Central memory CD8-positive, alpha-beta T cell (primary cell): Measurements from ENCODE around the gene KCNJ8.

Experiments
- ATAC-seq: fragments of 150-1000 bp; cut with Tn5 transposase; replicated peaks from 2 replicates; pipeline ENCODE4 v1.10.0; 2022; ENCODE audit warnings: mild to moderate bottlenecking, moderate FRiP score, moderate number of reproducible peaks; ENCODE audit not compliant: poor library complexity, severe bottlenecking; ENCODE audit errors: extremely low read depth
- DNase-seq, 2 donors: peaks; one replicate each; pipeline ENCODE4 v3.0.0; 2021; ENCODE audit warnings: low spot score in 2 of 2
- H3K27ac Mint-ChIP-seq: one replicate; pipeline ENCODE4 v1.8.0; 2022; ENCODE audit warnings: low read depth, mild to moderate bottlenecking, moderate library complexity, mixed read lengths
- H3K27me3 Mint-ChIP-seq: one replicate; pipeline ENCODE4 v1.8.0; 2022; ENCODE audit warnings: mixed read lengths
- H3K36me3 Mint-ChIP-seq: one replicate; pipeline ENCODE4 v1.8.0; 2022; ENCODE audit warnings: mild to moderate bottlenecking, moderate library complexity, mixed read lengths; ENCODE audit not compliant: insufficient read depth
- H3K4me1 Mint-ChIP-seq: one replicate; pipeline ENCODE4 v1.8.0; 2022; ENCODE audit warnings: mixed read lengths
- H3K4me3 Mint-ChIP-seq: one replicate; pipeline ENCODE4 v1.8.0; 2022; ENCODE audit warnings: mild to moderate bottlenecking, moderate library complexity, mixed read lengths
- H3K9me3 Mint-ChIP-seq: one replicate; pipeline ENCODE4 v1.8.0; 2022; ENCODE audit warnings: mixed read lengths

Gene KCNJ8

DNA sequence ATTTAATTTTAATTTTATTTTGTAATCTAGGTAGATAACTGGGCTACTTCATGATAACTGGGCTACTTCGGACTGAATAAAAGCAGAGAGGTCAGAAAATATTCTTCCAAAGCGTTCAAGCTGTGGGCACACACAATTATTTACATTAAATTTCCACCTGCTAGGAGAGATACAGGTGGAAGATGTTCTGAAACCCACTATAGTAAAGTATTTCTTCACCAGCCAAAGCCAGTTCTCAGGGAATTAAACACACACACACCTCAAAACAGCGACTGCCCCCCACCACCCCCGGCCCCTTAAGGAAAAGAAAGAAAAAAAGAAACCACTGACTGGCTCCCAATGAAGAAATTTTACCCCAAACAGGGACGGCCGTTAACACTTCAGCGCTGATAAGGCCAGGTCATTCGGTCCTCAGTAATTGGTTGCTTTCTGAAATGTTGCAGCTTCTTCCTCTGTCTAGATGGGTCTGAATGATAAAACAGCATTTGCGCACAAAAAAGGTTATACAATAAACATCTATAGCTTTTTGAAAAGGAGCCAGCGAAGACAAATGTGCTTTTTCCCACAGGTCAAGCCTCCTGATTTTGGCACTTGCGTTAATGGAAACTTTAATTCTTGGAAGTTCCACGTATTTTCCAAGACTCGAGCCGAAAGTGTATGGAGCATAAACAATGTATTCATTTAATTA, 771 bp upstream of the KCNJ8 start:
- no peaks in the 10 kb centered on the region for H3K9me3 Mint-ChIP-seq
- no peak for ATAC-seq
- no peak for DNase-seq
- peaks cover 70% of the 10 kb centered on the region for H3K27me3 Mint-ChIP-seq
- no peak overlapping the region for H3K27ac Mint-ChIP-seq
- H3K4me1 Mint-ChIP-seq = no peaks in the 10 kb centered on the region
- H3K4me3 Mint-ChIP-seq = no peak overlapping the region
- no peaks in the 10 kb centered on the region for H3K36me3 Mint-ChIP-seq

DNA sequence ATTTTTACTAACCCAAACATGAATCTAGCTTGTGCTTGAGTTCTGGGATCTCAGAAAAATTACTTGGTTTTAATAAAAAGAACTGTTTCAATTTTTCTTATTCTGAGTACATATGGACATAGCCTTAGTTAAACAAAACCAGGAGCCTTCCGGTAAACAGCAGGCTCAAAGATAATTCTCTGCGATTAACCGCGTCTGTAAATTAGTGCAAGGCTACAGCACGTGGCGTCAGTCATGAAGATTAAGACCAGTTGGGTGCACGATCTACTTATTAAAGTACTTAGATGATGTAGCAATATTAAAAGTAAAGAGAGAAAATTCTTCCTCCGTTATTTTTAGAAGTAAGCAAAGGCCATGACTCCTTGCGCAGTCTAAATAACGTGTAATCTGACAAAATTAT, 700 bp downstream of the KCNJ8 start:
- no peaks in the 10 kb centered on the region for H3K4me1 Mint-ChIP-seq
- DNase-seq = no peak
- no peak overlapping the region for H3K4me3 Mint-ChIP-seq
- H3K36me3 Mint-ChIP-seq = no peaks in the 10 kb centered on the region
- H3K9me3 Mint-ChIP-seq = no peaks in the 10 kb centered on the region
- peaks cover 70% of the 10 kb centered on the region for H3K27me3 Mint-ChIP-seq
- no peak overlapping the region for H3K27ac Mint-ChIP-seq
- ATAC-seq = no peak

DNA sequence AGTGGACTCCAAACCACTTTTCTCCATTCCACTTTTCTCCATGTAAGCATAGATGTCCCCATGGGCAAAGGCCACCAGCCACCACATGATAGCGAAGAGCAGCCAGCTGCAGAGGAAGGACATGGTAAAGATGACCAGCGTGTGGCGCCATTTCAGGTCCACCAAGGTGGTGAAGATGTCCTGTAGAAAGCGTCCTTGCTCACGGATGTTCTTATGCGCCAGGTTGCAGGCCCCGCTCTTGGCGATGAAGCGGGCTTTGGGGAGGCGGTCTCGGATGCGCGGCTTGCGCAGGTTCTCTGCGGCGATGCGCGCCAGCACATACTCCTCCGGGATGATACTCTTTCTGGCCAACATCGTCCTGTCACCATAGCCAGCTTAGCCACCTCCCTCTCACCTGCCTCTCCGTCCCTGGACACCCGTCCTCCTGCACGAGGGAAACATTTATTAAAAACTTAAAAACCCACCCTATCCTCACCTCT, 1.2 kb downstream of the KCNJ8 start:
- H3K36me3 Mint-ChIP-seq = no peaks in the 10 kb centered on the region
- H3K4me1 Mint-ChIP-seq = no peaks in the 10 kb centered on the region
- ATAC-seq (no peak), DNase-seq (no peak)
- H3K4me3 Mint-ChIP-seq = no peak overlapping the region
- no peak overlapping the region for H3K27ac Mint-ChIP-seq
- peaks cover 68% of the 10 kb centered on the region for H3K27me3 Mint-ChIP-seq
- H3K9me3 Mint-ChIP-seq = no peaks in the 10 kb centered on the region

DNA sequence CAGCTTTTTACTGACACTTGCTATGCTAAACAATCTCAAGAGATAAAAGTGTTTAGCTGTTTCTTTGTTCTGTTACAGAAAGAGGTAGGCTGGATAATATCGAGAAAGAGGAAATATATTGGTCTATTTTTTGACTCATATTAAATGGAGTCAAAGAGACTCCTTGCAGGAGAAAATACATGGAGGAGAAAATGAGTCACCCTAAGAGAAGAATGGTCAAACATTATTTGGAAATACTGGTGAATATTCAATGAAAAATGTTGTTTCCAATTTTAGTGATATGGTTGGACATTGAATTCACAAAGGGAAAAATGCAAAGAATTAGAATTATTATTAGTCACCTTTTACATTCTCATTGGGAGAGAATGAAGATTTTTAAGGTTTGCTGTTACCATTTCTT, 3.2 kb downstream of the KCNJ8 start:
- ATAC-seq = no peak
- Mint-ChIP-seq H3K4me1 (no peaks in the 10 kb centered on the region), H3K36me3 (no peaks in the 10 kb centered on the region), H3K4me3 (no peak overlapping the region), H3K27me3 (peaks cover 49% of the 10 kb centered on the region), H3K27ac (no peak overlapping the region), H3K9me3 (no peaks in the 10 kb centered on the region)
- no peak for DNase-seq

DNA sequence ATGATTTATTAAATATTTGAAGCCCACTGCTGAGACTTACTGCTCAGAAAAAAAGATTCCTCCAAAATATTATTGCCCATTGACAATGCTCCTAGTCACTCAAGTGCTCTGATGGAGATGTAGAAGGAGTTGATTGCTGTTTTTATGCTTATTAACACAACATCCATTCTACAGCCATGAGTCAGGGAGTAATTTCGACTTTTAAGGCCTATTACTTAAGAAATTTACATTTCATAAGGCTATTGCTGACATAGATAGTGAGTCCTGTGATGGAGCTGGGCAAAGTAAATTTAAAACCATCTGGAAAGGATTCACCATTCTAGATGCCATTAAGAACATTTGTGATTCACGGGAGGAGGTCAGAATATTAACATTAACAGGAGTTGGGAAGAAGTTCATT, 5.2 kb downstream of the KCNJ8 start:
- H3K27ac Mint-ChIP-seq = no peak overlapping the region
- ATAC-seq = no peak
- H3K27me3 Mint-ChIP-seq = peaks cover 32% of the 10 kb centered on the region
- no peaks in the 10 kb centered on the region for H3K9me3 Mint-ChIP-seq
- no peak overlapping the region for H3K4me3 Mint-ChIP-seq
- H3K4me1 Mint-ChIP-seq = no peaks in the 10 kb centered on the region
- no peak for DNase-seq
- no peaks in the 10 kb centered on the region for H3K36me3 Mint-ChIP-seq

DNA sequence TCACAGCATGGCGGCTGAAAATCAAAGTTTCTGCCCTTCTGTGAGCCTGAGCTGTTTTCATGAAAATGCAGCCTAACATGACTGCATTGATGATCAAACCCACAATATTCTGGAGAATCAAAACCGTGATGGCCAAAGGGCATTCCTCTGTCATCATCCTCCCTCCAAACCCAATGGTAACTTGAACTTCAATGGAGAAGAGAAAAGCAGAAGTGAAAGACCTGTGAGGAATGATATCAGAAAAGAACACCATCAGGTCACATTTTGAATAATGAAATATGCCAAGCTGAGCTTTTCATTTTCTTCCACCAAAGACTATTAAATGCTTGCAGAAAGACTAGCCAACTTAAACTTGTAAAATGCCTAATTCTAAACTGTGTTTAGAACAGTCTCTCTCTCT, 8.1 kb downstream of the KCNJ8 start:
- peaks cover 7% of the 10 kb centered on the region for H3K27me3 Mint-ChIP-seq
- no peak for ATAC-seq
- H3K4me3 Mint-ChIP-seq = no peak overlapping the region

DNA sequence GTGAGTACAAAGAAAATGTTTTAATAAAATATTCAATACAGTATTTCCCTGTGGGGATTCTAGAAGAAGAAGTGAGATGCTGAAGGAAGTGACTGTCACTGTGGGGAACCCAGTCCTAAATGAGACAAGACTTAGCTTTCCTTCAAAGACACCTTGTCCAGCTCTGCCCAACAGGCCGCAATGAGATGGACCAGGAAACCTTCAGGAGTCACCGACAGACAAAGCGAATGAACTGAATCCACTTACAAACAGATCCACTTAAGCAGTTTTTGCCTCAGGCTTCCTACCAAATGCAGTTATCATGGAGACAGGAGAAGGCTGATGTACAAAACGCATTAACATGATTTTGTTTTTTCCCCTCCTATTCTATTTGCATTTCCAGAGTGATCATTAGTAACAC, 9.6 kb downstream of the KCNJ8 start:
- no peaks in the 10 kb centered on the region for H3K36me3 Mint-ChIP-seq
- H3K27me3 Mint-ChIP-seq = no peaks in the 10 kb centered on the region
- no peaks in the 10 kb centered on the region for H3K4me1 Mint-ChIP-seq
- no peak overlapping the region for H3K4me3 Mint-ChIP-seq
- H3K27ac Mint-ChIP-seq = no peak overlapping the region
- no peaks in the 10 kb centered on the region for H3K9me3 Mint-ChIP-seq
- no peak for DNase-seq
- ATAC-seq = no peak

More for the DNA sequence above, 8.1 kb downstream of the KCNJ8 start:
- no peaks in the 10 kb centered on the region for H3K9me3 Mint-ChIP-seq
- DNase-seq = no peak
- no peak overlapping the region for H3K27ac Mint-ChIP-seq
- no peaks in the 10 kb centered on the region for H3K4me1 Mint-ChIP-seq
- no peaks in the 10 kb centered on the region for H3K36me3 Mint-ChIP-seq

DNA sequence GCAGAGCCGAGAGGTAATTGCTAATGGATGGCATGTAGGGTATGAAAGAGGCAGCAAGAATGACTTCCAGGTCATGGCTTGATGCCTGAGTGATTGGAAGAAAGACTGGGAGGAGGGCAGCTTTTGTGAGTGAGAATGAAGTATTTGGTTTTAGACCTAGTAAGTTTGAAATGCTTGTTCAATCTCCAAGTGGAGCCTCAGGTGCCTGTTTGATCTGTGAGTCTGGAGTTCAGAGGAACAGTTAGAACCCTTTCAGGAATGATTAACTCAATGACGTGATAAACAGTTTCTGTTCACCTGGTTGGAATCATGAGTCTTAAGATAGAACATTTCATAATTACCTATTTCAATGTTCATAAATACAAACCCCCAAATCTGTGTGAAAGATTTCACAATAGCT, 10.4 kb downstream of the KCNJ8 start:
- no peak for ATAC-seq
- DNase-seq = no peak
- Mint-ChIP-seq H3K9me3 (no peaks in the 10 kb centered on the region), H3K27ac (no peak overlapping the region), H3K27me3 (no peaks in the 10 kb centered on the region), H3K4me3 (no peak overlapping the region), H3K4me1 (no peaks in the 10 kb centered on the region), H3K36me3 (no peaks in the 10 kb centered on the region)

DNA sequence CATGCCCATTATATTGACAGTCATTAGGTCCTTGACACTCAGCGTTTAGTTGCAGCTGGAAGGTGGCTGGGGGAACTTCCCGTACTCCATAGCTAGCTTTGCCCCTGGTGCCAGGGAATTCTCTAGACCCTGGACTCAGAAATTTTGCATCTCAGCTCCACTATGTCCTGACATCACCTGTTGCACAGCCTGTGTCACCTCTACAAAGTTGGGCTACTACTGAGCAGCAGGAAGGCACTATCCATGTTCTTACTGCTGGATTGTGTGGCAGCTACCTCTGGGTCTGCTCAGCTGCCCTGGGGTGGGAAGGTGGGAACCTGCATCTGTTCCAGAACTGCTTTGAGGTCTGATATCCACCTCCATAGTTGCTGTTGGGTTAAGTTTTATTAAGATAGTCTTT, 11.0 kb downstream of the KCNJ8 start:
- DNase-seq = no peak
- Mint-ChIP-seq H3K27ac (no peak overlapping the region), H3K27me3 (no peaks in the 10 kb centered on the region), H3K36me3 (no peaks in the 10 kb centered on the region), H3K9me3 (no peaks in the 10 kb centered on the region), H3K4me1 (no peaks in the 10 kb centered on the region), H3K4me3 (no peak overlapping the region)
- no peak for ATAC-seq

DNA sequence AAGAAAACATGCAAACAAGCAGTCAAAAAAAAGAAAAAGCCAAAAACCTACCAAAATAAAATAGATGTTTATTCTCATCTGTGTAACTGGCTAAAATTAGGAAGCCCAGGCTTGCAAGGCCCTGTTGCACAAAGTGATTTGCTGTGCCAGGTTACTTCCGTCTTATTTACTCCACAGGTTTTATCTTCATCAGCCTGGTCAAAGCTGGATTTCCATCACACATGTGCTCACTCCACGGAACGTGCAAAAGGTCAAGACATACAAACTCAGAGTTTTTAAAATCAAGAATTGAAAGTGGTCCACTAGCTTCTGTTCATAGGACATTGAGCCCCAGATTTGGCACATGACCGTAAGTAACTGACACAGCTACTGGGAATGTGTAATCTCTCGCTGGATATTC, 14.8 kb downstream of the KCNJ8 start:
- no peak overlapping the region for H3K4me3 Mint-ChIP-seq
- H3K27me3 Mint-ChIP-seq = peaks cover 10% of the 10 kb centered on the region
- peaks cover 2% of the 10 kb centered on the region for H3K36me3 Mint-ChIP-seq
- H3K4me1 Mint-ChIP-seq = no peaks in the 10 kb centered on the region
- ATAC-seq (no peak), DNase-seq (no peak)
- H3K9me3 Mint-ChIP-seq = no peaks in the 10 kb centered on the region
- no peak overlapping the region for H3K27ac Mint-ChIP-seq

DNA sequence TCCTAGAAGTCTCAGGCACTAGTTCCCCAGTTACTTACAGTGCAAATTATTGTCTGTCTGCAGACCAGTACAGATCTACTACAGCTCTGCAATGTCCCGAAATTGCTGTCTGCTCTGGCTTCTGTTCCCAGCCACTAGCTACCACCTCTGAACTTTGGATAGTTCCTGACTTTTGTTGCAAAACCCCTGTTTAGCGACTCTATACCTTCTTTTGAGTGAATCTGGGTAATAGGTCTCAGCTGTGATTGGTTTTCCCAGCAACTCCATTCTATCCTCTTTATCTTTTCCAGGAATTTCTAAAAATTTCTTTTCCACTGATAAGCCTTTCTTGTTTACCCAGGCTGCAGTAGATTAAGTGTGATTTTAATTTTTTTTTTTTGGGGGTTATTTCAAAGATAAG, 16.8 kb downstream of the KCNJ8 start:
- no peak overlapping the region for H3K27ac Mint-ChIP-seq
- no peak overlapping the region for H3K4me3 Mint-ChIP-seq
- DNase-seq = no peak
- ATAC-seq = no peak
- no peaks in the 10 kb centered on the region for H3K4me1 Mint-ChIP-seq
- H3K36me3 Mint-ChIP-seq = peaks cover 2% of the 10 kb centered on the region
- peaks cover 23% of the 10 kb centered on the region for H3K27me3 Mint-ChIP-seq
- no peaks in the 10 kb centered on the region for H3K9me3 Mint-ChIP-seq

DNA sequence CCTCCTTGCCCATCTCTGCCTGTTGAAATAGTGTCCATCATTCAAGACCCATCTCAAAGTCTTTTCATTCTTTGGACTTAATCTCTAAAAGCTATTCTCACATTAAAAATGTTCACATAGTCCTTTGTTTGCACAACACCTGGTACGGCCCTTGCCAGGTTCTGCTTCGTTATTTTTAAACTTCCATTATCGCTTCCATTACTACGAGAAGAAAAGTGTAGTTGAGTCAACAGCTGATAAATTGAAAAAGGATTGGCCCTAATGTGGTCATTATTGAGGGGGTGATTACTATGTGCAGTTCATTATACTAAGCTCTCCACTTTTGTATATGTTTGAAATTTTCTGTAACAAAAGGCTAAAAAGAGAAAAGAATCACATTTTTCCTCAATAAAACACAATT, 17.8 kb downstream of the KCNJ8 start:
- Mint-ChIP-seq H3K36me3 (peaks cover 2% of the 10 kb centered on the region), H3K27me3 (peaks cover 23% of the 10 kb centered on the region)
- ATAC-seq = no peak

DNA sequence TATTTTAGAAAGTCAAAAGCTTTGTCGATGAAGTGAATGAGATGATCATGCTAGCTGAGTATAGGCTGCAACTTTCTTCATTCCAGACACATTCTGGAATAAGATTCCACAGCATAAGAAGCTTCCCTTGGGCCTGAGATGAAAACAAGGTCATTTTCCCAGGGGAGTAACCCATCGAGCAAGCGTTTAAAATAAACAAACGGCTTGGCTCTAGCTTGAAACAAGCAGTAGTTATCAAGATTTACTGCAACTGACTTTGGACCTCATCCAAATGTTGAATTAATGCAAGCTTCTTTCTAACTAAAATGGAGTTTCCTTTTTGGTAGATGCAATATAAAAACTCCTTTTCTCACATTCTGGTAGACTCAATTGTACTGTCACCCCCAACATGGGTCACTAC, 23.0 kb downstream of the KCNJ8 start:
- H3K4me1 Mint-ChIP-seq = no peaks in the 10 kb centered on the region
- no peak overlapping the region for H3K4me3 Mint-ChIP-seq
- ATAC-seq = no peak
- H3K27ac Mint-ChIP-seq = no peak overlapping the region
- peaks cover 47% of the 10 kb centered on the region for H3K27me3 Mint-ChIP-seq
- peaks cover 7% of the 10 kb centered on the region for H3K9me3 Mint-ChIP-seq
- no peak for DNase-seq
- peaks cover 2% of the 10 kb centered on the region for H3K36me3 Mint-ChIP-seq

More for the DNA sequence above, 17.8 kb downstream of the KCNJ8 start:
- Mint-ChIP-seq H3K9me3 (no peaks in the 10 kb centered on the region), H3K27ac (no peak overlapping the region), H3K4me1 (no peaks in the 10 kb centered on the region), H3K4me3 (no peak overlapping the region)
- no peak for DNase-seq
